HCT116 (cell line): ENCODE data around the gene CACNA2D3. TPM values are rescaled to one million over a fixed set of nuclear protein-coding genes. Genes with fewer than 3 reads are reported as not detected.

Experiments
- ATAC-seq: fragments of 200-7000 bp; cut with Tn5 transposase; 2 replicates; pipeline ENCODE4 v1.9.1; 2020; ENCODE audit warnings: mild to moderate bottlenecking, moderate library complexity
- BruUV-seq: library from RNA; stranded (reverse); fragments of 400-500 nt; replicated peaks from 2 replicates; lab custom pipeline; 2021; lab: Mats Ljungman, UMichigan
- CTCF ChIA-PET: fragments of 300-600 bp; sonication (Branson Sonifier 250); formaldehyde crosslinking; loops from one replicate; lab custom pipeline; 2021; ENCODE audit warnings: antibody characterized with exemption; lab: Charles Lee
- POLR2A ChIA-PET: fragments of 300-600, 350-600 bp; sonication (Branson Sonifier 250); formaldehyde crosslinking; loops from one replicate; lab custom pipeline; 2021; ENCODE audit warnings: antibody characterized with exemption; lab: Charles Lee
- RAD21 ChIA-PET, 2 experiments: fragments of 300-600 bp; sonication (Branson Sonifier 250); formaldehyde crosslinking; loops; one replicate each; lab custom pipeline; 2023; ENCODE audit warnings: low total read pairs in 2 of 2; ENCODE audit not compliant: uncharacterized antibody in 2 of 2, unreplicated experiment in 2 of 2, low non-redundant PET in 1 of 2; lab: Charles Lee
- DNase-seq: peaks from one replicate; pipeline ENCODE4 v3.0.0-alpha.2; 2010; ENCODE audit warnings: low read depth, low spot score
- H2AFZ ChIP-seq: fragments of 200-600 bp; shearing (Covaris generic), sonication (generic); 2 replicates; pipeline ENCODE4 v1.6.1; 2017; ENCODE audit warnings: low read depth, mixed run types, mixed read lengths, antibody characterized with exemption, low read length; ENCODE audit not compliant: poor library complexity, severe bottlenecking
- H3K27ac ChIP-seq: 2 replicates; pipeline ENCODE4 v1.5.1; 2012; ENCODE audit warnings: low read depth, low read length
- H3K27me3 ChIP-seq: fragments of 200-600 bp; sonication (generic); 2 replicates; pipeline ENCODE4 v1.6.1; 2016; ENCODE audit warnings: mixed run types, low read length, mixed read lengths; ENCODE audit not compliant: insufficient read depth
- H3K36me3 ChIP-seq, 2 experiments: fragments of 200-500 bp in 1 of 2; fragments of 200-600 bp in 1 of 2; sonication (Bioruptor generic) in 1 of 2; sonication (generic) in 1 of 2; 2 replicates each; pipeline versions ENCODE4 v1.5.1 to v1.6.1; 2014 to 2016; ENCODE audit warnings: low read length in 2 of 2, inconsistent platforms in 1 of 2, mixed read lengths in 1 of 2, mixed run types in 1 of 2; ENCODE audit not compliant: insufficient read depth in 2 of 2, control insufficient read depth in 1 of 2
- H3K4me1 ChIP-seq, 2 experiments: fragments of 200-600 bp in 1 of 2; sonication (generic) in 1 of 2; 2 replicates each; pipeline versions ENCODE4 v1.5.1 to v1.6.1; 2012 to 2017; ENCODE audit warnings: low read length in 2 of 2, inconsistent platforms in 1 of 2, mild to moderate bottlenecking in 1 of 2, mixed read lengths in 1 of 2, mixed run types in 1 of 2, moderate library complexity in 1 of 2; ENCODE audit not compliant: insufficient read depth in 2 of 2, control insufficient read depth in 1 of 2
- H3K4me2 ChIP-seq: fragments of 200-600 bp; sonication (generic); 2 replicates; pipeline ENCODE4 v1.6.1; 2017; ENCODE audit warnings: mixed run types, low read length, mixed read lengths
- H3K4me3 ChIP-seq, 2 experiments: fragments of 200-600 bp in 1 of 2; sonication (generic) in 1 of 2; replicated peaks in 1 of 2; 2 replicates each; pipeline ENCODE4 v1.5.1; 2011 to 2016; ENCODE audit warnings: low read length in 2 of 2, control low read depth in 1 of 2, low read depth in 1 of 2, mild to moderate bottlenecking in 1 of 2, mixed read lengths in 1 of 2, mixed run types in 1 of 2
- H3K79me2 ChIP-seq: fragments of 200-600 bp; sonication (generic); 2 replicates; pipeline ENCODE4 v1.6.1; 2017; ENCODE audit warnings: mild to moderate bottlenecking, mixed run types, low read length, moderate library complexity, mixed read lengths; ENCODE audit not compliant: insufficient read depth
- H3K9ac ChIP-seq: fragments of 200-600 bp; sonication (generic); 2 replicates; pipeline ENCODE4 v1.6.1; 2016; ENCODE audit warnings: low read length, mixed read lengths
- H3K9me2 ChIP-seq: fragments of 200-600 bp; sonication (generic), shearing (Covaris generic); 2 replicates; pipeline ENCODE4 v1.6.1; 2017; ENCODE audit warnings: mixed run types, mild to moderate bottlenecking, moderate library complexity; ENCODE audit not compliant: insufficient read depth
- H3K9me3 ChIP-seq, 2 experiments: fragments of 200-500 bp in 1 of 2; fragments of 200-600 bp in 1 of 2; sonication (Bioruptor generic) in 1 of 2; sonication (generic) in 1 of 2; 2 replicates each; pipeline ENCODE4 v1.6.1; 2014 to 2017; ENCODE audit warnings: low read length in 2 of 2, mixed read lengths in 2 of 2, inconsistent platforms in 1 of 2, low read depth in 1 of 2, mild to moderate bottlenecking in 1 of 2, mixed run types in 1 of 2, moderate library complexity in 1 of 2; ENCODE audit not compliant: control insufficient read depth in 1 of 2, insufficient read depth in 1 of 2
- H4K20me1 ChIP-seq: fragments of 200-600 bp; sonication (generic), shearing (Covaris generic); 2 replicates; pipeline ENCODE4 v1.6.1; 2017; ENCODE audit warnings: mixed run types, mild to moderate bottlenecking, moderate library complexity; ENCODE audit not compliant: insufficient read depth
- CBX3 ChIP-seq: IDR thresholded peaks from 2 replicates; pipeline ENCODE4 v1.6.1; 2012; ENCODE audit warnings: low read depth
- EGR1 ChIP-seq: IDR thresholded peaks from 2 replicates; pipeline ENCODE4 v1.6.1; 2012; ENCODE audit warnings: low read depth
- ELF1 ChIP-seq: IDR thresholded peaks from 2 replicates; pipeline ENCODE4 v1.6.1; 2012; ENCODE audit warnings: low read depth, borderline replicate concordance
- EZH2 ChIP-seq: fragments of 200-600 bp; sonication (generic); IDR thresholded peaks from 2 replicates; pipeline ENCODE4 v1.6.1; 2017; ENCODE audit warnings: antibody characterized with exemption, mixed run types
- EZH2phosphoT487 ChIP-seq: fragments of 200-600 bp; IDR thresholded peaks from 2 replicates; pipeline ENCODE4 v1.6.1; 2018; ENCODE audit warnings: antibody characterized with exemption, borderline replicate concordance
- FOSL1 ChIP-seq: IDR thresholded peaks from 2 replicates; pipeline ENCODE4 v1.6.1; 2012; ENCODE audit warnings: low read depth
- POLR2A ChIP-seq: IDR thresholded peaks from 2 replicates; pipeline ENCODE4 v1.7.0; 2011; ENCODE audit warnings: borderline replicate concordance; ENCODE audit not compliant: insufficient read depth, insufficient read length; ENCODE audit errors: extremely low read depth
- POLR2AphosphoS5 ChIP-seq: IDR thresholded peaks from 2 replicates; pipeline ENCODE4 v1.6.1; 2011; ENCODE audit warnings: mild to moderate bottlenecking, low read depth, low read length, moderate library complexity
- RAD21 ChIP-seq: IDR thresholded peaks from 2 replicates; pipeline ENCODE4 v1.6.1; 2012; ENCODE audit warnings: low read depth, mild to moderate bottlenecking
- SIN3A ChIP-seq: IDR thresholded peaks from 2 replicates; pipeline ENCODE4 v1.6.1; 2012; ENCODE audit warnings: low read depth
- SP1 ChIP-seq: IDR thresholded peaks from 2 replicates; pipeline ENCODE4 v1.6.1; 2012; ENCODE audit warnings: low read depth
- SRF ChIP-seq: IDR thresholded peaks from 2 replicates; pipeline ENCODE4 v1.6.1; 2012; ENCODE audit warnings: low read depth
- TCF7L2 ChIP-seq: IDR thresholded peaks from 2 replicates; pipeline ENCODE4 v1.7.0; 2011; ENCODE audit warnings: borderline replicate concordance, inconsistent platforms; ENCODE audit not compliant: insufficient read depth, insufficient read length; ENCODE audit errors: extremely low read depth
- ZFX ChIP-seq: fragments of 450-650 bp; IDR thresholded peaks from 2 replicates; pipeline ENCODE4 v1.6.1; 2017
- ZNF274 ChIP-seq: fragments of 200-500 bp; sonication (Bioruptor generic); IDR thresholded peaks from 2 replicates; pipeline ENCODE4 v1.6.1; 2014; ENCODE audit warnings: mild to moderate bottlenecking, low read depth, low read length, inconsistent platforms
- intact Hi-C: fragments of 100-400 bp; cut with micrococcal nuclease; formaldehyde crosslinking; loops from 2 replicates; pipeline ENCODE4 v1.10.0; 2022
- total RNA-seq: library from RNA; stranded (reverse); gene quantifications from one replicate; pipeline ENCODE4 v1.2.1, GENCODE V29; 2021; ENCODE audit not compliant: unreplicated experiment
- TF ChIP-seq, protein P1 (sequence below): IDR thresholded peaks from 2 replicates; pipeline ENCODE4 v1.6.1; 2012
- TF ChIP-seq, protein P2 (sequence below): IDR thresholded peaks from 2 replicates; pipeline ENCODE4 v1.6.1; 2012
- TF ChIP-seq, protein P3 (sequence below): IDR thresholded peaks from 2 replicates; pipeline ENCODE4 v1.6.1; 2011; ENCODE audit warnings: mild to moderate bottlenecking, low read length, moderate library complexity; ENCODE audit not compliant: insufficient replicate concordance; ENCODE audit errors: extremely low read depth

Gene CACNA2D3
- total RNA-seq, 1 experiment from 2014 or later = 0.20 TPM

DNA sequence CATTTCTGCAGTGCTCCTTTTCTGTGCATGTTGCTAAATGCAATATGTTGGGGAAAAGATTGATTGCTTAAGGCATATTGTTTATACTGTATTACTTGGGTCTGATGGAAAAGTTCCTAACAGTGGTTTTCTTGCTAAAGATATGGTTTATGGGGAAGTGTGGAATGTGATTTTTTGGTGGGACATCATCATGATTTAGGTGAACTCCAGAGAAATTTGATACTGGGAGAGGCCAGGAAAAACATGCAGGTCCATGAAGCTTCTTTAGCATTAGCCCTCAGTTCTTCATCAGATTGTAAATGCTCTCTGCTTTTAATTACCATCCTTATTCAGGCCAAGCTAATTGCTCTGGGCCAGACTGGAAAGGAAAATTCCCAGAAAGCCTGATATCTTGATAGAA, 658.0 kb downstream of the CACNA2D3 start:
- Histone ChIP-seq H3K9ac (no peak overlapping the region), H3K36me3 (no peaks in the 10 kb centered on the region), H3K4me1 (no peaks in the 10 kb centered on the region), H3K4me3 (no peak overlapping the region), H3K27me3 (no peaks in the 10 kb centered on the region), H3K4me2 (no peak overlapping the region), H3K9me2 (no peaks in the 10 kb centered on the region), H4K20me1 (no peaks in the 10 kb centered on the region), H2AFZ (no peak overlapping the region), H3K9me3 (no peaks in the 10 kb centered on the region; a peak in 1 of 4 replicates), H3K79me2 (no peaks in the 10 kb centered on the region), H3K27ac (no peak overlapping the region)
- intact Hi-C loops = no loop called here
- ChIA-PET CTCF (no interaction called here), RAD21 (no interaction called here), POLR2A (no interaction called here)
- no TSS peak for BruUV-seq
- no peak for ATAC-seq
- no peak for DNase-seq
- TF ChIP-seq FOSL1 = no peak
- TF ChIP-seq POLR2AphosphoS5 = no peak
- no peak for TF ChIP-seq POLR2A
- TF ChIP-seq, protein P1, sequence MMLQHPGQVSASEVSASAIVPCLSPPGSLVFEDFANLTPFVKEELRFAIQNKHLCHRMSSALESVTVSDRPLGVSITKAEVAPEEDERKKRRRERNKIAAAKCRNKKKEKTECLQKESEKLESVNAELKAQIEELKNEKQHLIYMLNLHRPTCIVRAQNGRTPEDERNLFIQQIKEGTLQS = no peak
- TF ChIP-seq SP1 = no peak
- no peak for TF ChIP-seq RAD21

GRCh38 chr3:54781728-54782127, 659.4 kb downstream of the CACNA2D3 start:
- no peaks in the 10 kb centered on the region for H3K9me2 ChIP-seq
- H3K79me2 ChIP-seq = no peaks in the 10 kb centered on the region
- no peak overlapping the region for H3K9ac ChIP-seq
- ChIA-PET POLR2A (no interaction called here), CTCF (no interaction called here), RAD21 (no interaction called here)
- DNase-seq = no peak
- intact Hi-C loops = no loop called here
- no peak overlapping the region for H2AFZ ChIP-seq
- no peaks in the 10 kb centered on the region for H4K20me1 ChIP-seq
- no peaks in the 10 kb centered on the region for H3K27me3 ChIP-seq
- no peaks in the 10 kb centered on the region for H3K4me1 ChIP-seq
- no TSS peak for BruUV-seq
- H3K4me3 ChIP-seq = no peak overlapping the region
- H3K9me3 ChIP-seq = no peaks in the 10 kb centered on the region; a peak in 1 of 4 replicates
- no peak for ATAC-seq
- no peak overlapping the region for H3K27ac ChIP-seq
- no peak for TF ChIP-seq TCF7L2
- TF ChIP-seq SRF = no peak
- no peak for TF ChIP-seq EGR1
- TF ChIP-seq, protein P1 = no peak
- no peak for TF ChIP-seq ELF1
- no peak for TF ChIP-seq RAD21
- TF ChIP-seq, protein P2, sequence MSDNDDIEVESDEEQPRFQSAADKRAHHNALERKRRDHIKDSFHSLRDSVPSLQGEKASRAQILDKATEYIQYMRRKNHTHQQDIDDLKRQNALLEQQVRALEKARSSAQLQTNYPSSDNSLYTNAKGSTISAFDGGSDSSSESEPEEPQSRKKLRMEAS = no peak
- TF ChIP-seq POLR2A = no peak
- TF ChIP-seq SIN3A = no peak
- TF ChIP-seq POLR2AphosphoS5 = no peak
- TF ChIP-seq EZH2phosphoT487 = no peak
- no peak for TF ChIP-seq ZFX
- TF ChIP-seq, protein P3, sequence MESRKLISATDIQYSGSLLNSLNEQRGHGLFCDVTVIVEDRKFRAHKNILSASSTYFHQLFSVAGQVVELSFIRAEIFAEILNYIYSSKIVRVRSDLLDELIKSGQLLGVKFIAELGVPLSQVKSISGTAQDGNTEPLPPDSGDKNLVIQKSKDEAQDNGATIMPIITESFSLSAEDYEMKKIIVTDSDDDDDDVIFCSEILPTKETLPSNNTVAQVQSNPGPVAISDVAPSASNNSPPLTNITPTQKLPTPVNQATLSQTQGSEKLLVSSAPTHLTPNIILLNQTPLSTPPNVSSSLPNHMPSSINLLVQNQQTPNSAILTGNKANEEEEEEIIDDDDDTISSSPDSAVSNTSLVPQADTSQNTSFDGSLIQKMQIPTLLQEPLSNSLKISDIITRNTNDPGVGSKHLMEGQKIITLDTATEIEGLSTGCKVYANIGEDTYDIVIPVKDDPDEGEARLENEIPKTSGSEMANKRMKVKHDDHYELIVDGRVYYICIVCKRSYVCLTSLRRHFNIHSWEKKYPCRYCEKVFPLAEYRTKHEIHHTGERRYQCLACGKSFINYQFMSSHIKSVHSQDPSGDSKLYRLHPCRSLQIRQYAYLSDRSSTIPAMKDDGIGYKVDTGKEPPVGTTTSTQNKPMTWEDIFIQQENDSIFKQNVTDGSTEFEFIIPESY = no peak
- TF ChIP-seq ZNF274 = no peak
- no peak for TF ChIP-seq CBX3
- no peak for TF ChIP-seq EZH2
- no peak for TF ChIP-seq SP1
- H3K36me3 ChIP-seq = no peaks in the 10 kb centered on the region
- no peak overlapping the region for H3K4me2 ChIP-seq
